ENCODE data around the gene MATR3.

GRCh38 chr5:139263536-139263935 lies 30.0 kb upstream of the MATR3 start:
- no peak for TF ChIP-seq POLR2A (IDR thresholded peaks at IDR 0.05)
- no peak for TF ChIP-seq CTCF (IDR thresholded peaks at IDR 0.05)
